Smooth muscle cell (in vitro differentiated cells): ENCODE results near the gene CITED2. TPM values are rescaled to one million over a fixed set of nuclear protein-coding genes. Genes with fewer than 3 reads are reported as not detected.

Experiments
- DNase-seq: peaks from one replicate; lab custom pipeline; 2025; ENCODE audit not compliant: unreplicated experiment; lab: John Stamatoyannopoulos, UW
- H2AFZ ChIP-seq: fragments of 200-600 bp; sonication (generic); 2 replicates; pipeline ENCODE4 v1.6.0; 2016; ENCODE audit warnings: antibody characterized with exemption, low read depth, mild to moderate bottlenecking
- H3F3A ChIP-seq: fragments of 200-600 bp; sonication (generic); 2 replicates; pipeline ENCODE4 v1.6.0; 2017; ENCODE audit warnings: antibody characterized with exemption, low read depth
- H3K27ac ChIP-seq: fragments of 200-600 bp; sonication (generic); 2 replicates; pipeline ENCODE4 v1.5.1; 2016; ENCODE audit warnings: low read depth, mild to moderate bottlenecking
- H3K27me3 ChIP-seq: fragments of 200-600 bp; sonication (generic); 2 replicates; pipeline ENCODE4 v1.6.1; 2016; ENCODE audit warnings: low read depth, mild to moderate bottlenecking
- H3K36me3 ChIP-seq: fragments of 200-600 bp; sonication (generic); 2 replicates; pipeline ENCODE4 v1.5.1; 2016; ENCODE audit warnings: low read depth
- H3K4me1 ChIP-seq: fragments of 200-600 bp; sonication (generic); 2 replicates; pipeline ENCODE4 v1.5.1; 2016; ENCODE audit warnings: low read depth
- H3K4me2 ChIP-seq: fragments of 200-600 bp; sonication (generic); 2 replicates; pipeline ENCODE4 v1.6.0; 2016; ENCODE audit warnings: mild to moderate bottlenecking
- H3K4me3 ChIP-seq: fragments of 200-600 bp; sonication (generic); 2 replicates; pipeline ENCODE4 v1.5.1; 2016; ENCODE audit warnings: mild to moderate bottlenecking
- H3K79me2 ChIP-seq: fragments of 200-600 bp; sonication (generic); 2 replicates; pipeline ENCODE4 v1.6.0; 2016; ENCODE audit warnings: low read depth, mild to moderate bottlenecking
- H3K9ac ChIP-seq: fragments of 200-600 bp; sonication (generic); 2 replicates; pipeline ENCODE4 v1.6.0; 2016; ENCODE audit warnings: low read depth
- H3K9me3 ChIP-seq: fragments of 200-600 bp; sonication (generic); replicated peaks from 2 replicates; pipeline ENCODE4 v1.5.1; 2016; ENCODE audit warnings: low read depth
- H4K20me1 ChIP-seq: fragments of 200-600 bp; sonication (generic); 2 replicates; pipeline ENCODE4 v1.6.0; 2016; ENCODE audit warnings: low read depth
- CTCF ChIP-seq: fragments of 200-600 bp; sonication (generic); IDR thresholded peaks from 2 replicates; pipeline ENCODE4 v1.5.1; 2017; ENCODE audit warnings: borderline replicate concordance, mild to moderate bottlenecking, antibody characterized with exemption; ENCODE audit not compliant: insufficient read depth, poor library complexity, severe bottlenecking
- WGBS: methylation state at CpG from one replicate; pipeline ENCODE4 v1.1.7; 2016; ENCODE audit warnings: low lambda C conversion rate; 5-methylcytosine and 5-hydroxymethylcytosine counted together
- polyA plus RNA-seq: library from polyadenylated mRNA; unstranded; fragments of >200 nt; fragmentation: Nextera tagmentation; extraction: Ambion mirVana; gene quantifications from 2 replicates; pipeline ENCODE4 v1.2.1, GENCODE V29; 2016
- total RNA-seq: library from RNA; depleted of rRNA; stranded (reverse); fragments of >200 nt; gene quantifications from 2 replicates; pipeline ENCODE4 v1.2.3, GENCODE V29; 2014

CITED2 gene
- total and polyA plus RNA-seq, 2 experiments from 2014 or later = 67.9 to 209 TPM

GRCh38 chr6:139376604-139377218 lies 2.3 kb upstream of the CITED2 start:
- Histone ChIP-seq H3K9me3 (no peaks in the 10 kb centered on the region), H3F3A (peaks cover 17% of the 10 kb centered on the region), H3K36me3 (no peaks in the 10 kb centered on the region), H3K4me3 (peak overlapping the region; percentile 93), H3K79me2 (peaks cover 25% of the 10 kb centered on the region), H3K4me2 (peak overlapping the region; percentile 100), H3K27ac (peak overlapping the region; percentile 88), H3K4me1 (peaks cover 17% of the 10 kb centered on the region), H3K27me3 (no peaks in the 10 kb centered on the region), H4K20me1 (peaks cover 26% of the 10 kb centered on the region), H2AFZ (peak overlapping the region; percentile 87), H3K9ac (peak overlapping the region; percentile 68)
- 46% methylated on average over 5 of the region's 5 CpGs for WGBS
- TF ChIP-seq CTCF = no peak
- no peak for DNase-seq

- Histone ChIP-seq H3K4me2 (peak overlapping the region; percentile 100), H3K27me3 (no peaks in the 10 kb centered on the region), H3K9ac (peak overlapping the region; percentile 68), H3K79me2 (peaks cover 29% of the 10 kb centered on the region), H3K4me3 (peak overlapping the region; percentile 93), H3K4me1 (peaks cover 24% of the 10 kb centered on the region), H3K9me3 (no peaks in the 10 kb centered on the region), H3F3A (peaks cover 17% of the 10 kb centered on the region), H2AFZ (peak overlapping the region; percentile 87), H3K27ac (peak overlapping the region; percentile 88), H4K20me1 (peaks cover 34% of the 10 kb centered on the region), H3K36me3 (no peaks in the 10 kb centered on the region)
- WGBS = 2% methylated on average over 11 of the region's 11 CpGs
- DNase-seq = no peak
- no peak for TF ChIP-seq CTCF
Observed at GRCh38 chr6:139376017-139376330, 1.5 kb upstream of the CITED2 start.

- peak overlapping the region; percentile 93 for H3K4me3 ChIP-seq
- peaks cover 29% of the 10 kb centered on the region for H3K79me2 ChIP-seq
- WGBS = under 1% methylated on average over 44 of the region's 44 CpGs
- H3K9me3 ChIP-seq = no peaks in the 10 kb centered on the region
- peaks cover 29% of the 10 kb centered on the region for H3K4me1 ChIP-seq
- H2AFZ ChIP-seq = peak overlapping the region; percentile 97
- peak overlapping the region; percentile 89 for H3K9ac ChIP-seq
- no peaks in the 10 kb centered on the region for H3K27me3 ChIP-seq
- DNase-seq = peak; percentile 76
- peak overlapping the region; percentile 88 for H3K27ac ChIP-seq
- H3K4me2 ChIP-seq = peak overlapping the region; percentile 100
- H4K20me1 ChIP-seq = peaks cover 36% of the 10 kb centered on the region
- no peak for TF ChIP-seq CTCF
- no peaks in the 10 kb centered on the region for H3K36me3 ChIP-seq
- H3F3A ChIP-seq = peaks cover 17% of the 10 kb centered on the region
Observed at GRCh38 chr6:139375226-139376016, 973 bp upstream of the CITED2 start.
